Lower lobe of right lung (tissue), 2 donors: ENCODE results near the gene CDC16. TPM values are rescaled to one million over a fixed set of nuclear protein-coding genes. Genes with fewer than 3 reads are reported as not detected.

Source experiments
- ATAC-seq, 2 donors: fragments of 200-7000 bp; cut with Tn5 transposase; one replicate each; pipeline ENCODE4 v1.9.1; 2020 to 2022; ENCODE audit warnings: mild to moderate bottlenecking in 2 of 2, moderate library complexity in 2 of 2
- DNase-seq: peaks from one replicate; pipeline ENCODE4 v3.0.0-alpha.2; 2020
- H3K27ac ChIP-seq: fragments of 200-600 bp; one replicate; pipeline ENCODE4 v1.8.0; 2022
- H3K27me3 ChIP-seq: fragments of 200-600 bp; one replicate; pipeline ENCODE4 v1.8.0; 2022; ENCODE audit warnings: low read depth
- H3K36me3 ChIP-seq: fragments of 200-600 bp; one replicate; pipeline ENCODE4 v1.8.0; 2022; ENCODE audit warnings: mild to moderate bottlenecking
- H3K4me1 ChIP-seq: fragments of 200-600 bp; one replicate; pipeline ENCODE4 v1.8.0; 2022
- H3K4me3 ChIP-seq: fragments of 200-600 bp; one replicate; pipeline ENCODE4 v1.8.0; 2022; ENCODE audit warnings: mild to moderate bottlenecking
- H3K9me3 ChIP-seq: fragments of 200-600 bp; one replicate; pipeline ENCODE4 v1.8.0; 2022
- CTCF ChIP-seq: fragments of 200-600 bp; IDR thresholded peaks from one replicate; pipeline ENCODE4 v1.8.0; 2022; ENCODE audit warnings: antibody characterized with exemption, mild to moderate bottlenecking
- intact Hi-C: fragments of 100-400 bp; cut with DNase I; formaldehyde crosslinking; loops from one replicate; pipeline ENCODE4 v1.11.0; 2022
- total RNA-seq: library from RNA; stranded (reverse); fragmentation: NEBNext Ultra II Directional; extraction: Animal tissue kit (Norgen Biotek cat#: 25700); gene quantifications from one replicate; pipeline ENCODE4 v1.2.1, GENCODE V29; 2021
- donor health status: DM: no; HTN: yes; CAD: no; lungs with severe emphysema.

CDC16 gene
- total RNA-seq, 1 donor from 2014 or later: 66.5 TPM

GRCh38 chr13:114208134-114208533 is 26.6 kb upstream of the CDC16 start:
- no peak for TF ChIP-seq CTCF
- H3K4me1 ChIP-seq: no peaks in the 10 kb centered on the region
- intact Hi-C loops: no loop called here
- no peaks in the 10 kb centered on the region for H3K9me3 ChIP-seq
- peaks cover 7% of the 10 kb centered on the region for H3K27me3 ChIP-seq
- no peak for DNase-seq
- no peak overlapping the region for H3K27ac ChIP-seq
- H3K4me3 ChIP-seq: no peak overlapping the region
- no peak for ATAC-seq
- no peaks in the 10 kb centered on the region for H3K36me3 ChIP-seq

- ATAC-seq (peak in 1 of 2 donors; percentile 21), DNase-seq (no peak)
- H3K36me3 ChIP-seq: no peaks in the 10 kb centered on the region
- H3K27ac ChIP-seq: no peak overlapping the region
- H3K4me3 ChIP-seq: no peak overlapping the region
- H3K4me1 ChIP-seq: no peaks in the 10 kb centered on the region
- peaks cover 7% of the 10 kb centered on the region for H3K27me3 ChIP-seq
- intact Hi-C loops: no loop called here
- H3K9me3 ChIP-seq: no peaks in the 10 kb centered on the region
- no peak for TF ChIP-seq CTCF
Measured at GRCh38 chr13:114211446-114212157, 23.1 kb upstream of the CDC16 start.

GRCh38 chr13:114212158-114212495 is 22.6 kb upstream of the CDC16 start:
- no peaks in the 10 kb centered on the region for H3K9me3 ChIP-seq
- no peaks in the 10 kb centered on the region for H3K4me1 ChIP-seq
- no peaks in the 10 kb centered on the region for H3K36me3 ChIP-seq
- DNase-seq (no peak), ATAC-seq (no peak)
- peaks cover 7% of the 10 kb centered on the region for H3K27me3 ChIP-seq
- intact Hi-C loops: no loop called here
- no peak overlapping the region for H3K27ac ChIP-seq
- no peak for TF ChIP-seq CTCF
- no peak overlapping the region for H3K4me3 ChIP-seq

GRCh38 chr13:114213980-114214379 is 20.7 kb upstream of the CDC16 start:
- H3K9me3 ChIP-seq: no peaks in the 10 kb centered on the region
- H3K36me3 ChIP-seq: no peaks in the 10 kb centered on the region
- TF ChIP-seq CTCF: no peak
- DNase-seq (no peak), ATAC-seq (no peak)
- H3K27me3 ChIP-seq: peaks cover 7% of the 10 kb centered on the region
- H3K4me1 ChIP-seq: no peaks in the 10 kb centered on the region
- no peak overlapping the region for H3K4me3 ChIP-seq
- no peak overlapping the region for H3K27ac ChIP-seq
- intact Hi-C loops: no loop called here

GRCh38 chr13:114219392-114219791 is 15.3 kb upstream of the CDC16 start:
- DNase-seq (no peak), ATAC-seq (no peak)
- Histone ChIP-seq H3K4me3 (no peak overlapping the region), H3K27me3 (no peaks in the 10 kb centered on the region), H3K36me3 (no peaks in the 10 kb centered on the region), H3K4me1 (peaks cover 9% of the 10 kb centered on the region), H3K9me3 (no peaks in the 10 kb centered on the region), H3K27ac (no peak overlapping the region)
- TF ChIP-seq CTCF: no peak
- intact Hi-C loops: no loop called here
